Pulmonary artery endothelial cell (primary cell): ENCODE measurements around the gene MRPL46. TPM values are rescaled to one million over a fixed set of nuclear protein-coding genes. Genes with fewer than 3 reads are reported as not detected.
"Not testable (repeated sequence)": the region's sequence is repeated elsewhere in the genome, so short reads cannot be mapped to it uniquely, and the experiment has no call there.

ENCODE experiments used
- DNase-seq: peaks from one replicate; pipeline ENCODE4 v3.0.0-alpha.2; 2011; ENCODE audit warnings: low read depth, low spot score
- total RNA-seq: library from RNA; depleted of rRNA; stranded (reverse); fragments of >200 nt; gene quantifications from 2 replicates; pipeline ENCODE4 v1.2.3, GENCODE V29; 2014

MRPL46 gene
- total RNA-seq, 1 donor from 2014 or later, result 19.7 TPM

- no peak for DNase-seq
These were observed 12.0 kb upstream of the MRPL46 start for GRCh38 chr15:88479169-88479568.

- DNase-seq, result no peak
These were observed 10.7 kb upstream of the MRPL46 start for GRCh38 chr15:88477904-88478303.

GRCh38 chr15:88477126-88477525 is 9.9 kb upstream of the MRPL46 start:
- DNase-seq, result no peak

- no peak for DNase-seq
These were observed 9.5 kb upstream of the MRPL46 start for GRCh38 chr15:88476635-88477060.

- not testable (repeated sequence) for DNase-seq
These were observed 6.6 kb upstream of the MRPL46 start for GRCh38 chr15:88473661-88474293.

- DNase-seq, result no peak
These were observed 5.0 kb upstream of the MRPL46 start for GRCh38 chr15:88472225-88472624.

- no peak for DNase-seq
These were observed 3.6 kb upstream of the MRPL46 start for GRCh38 chr15:88470625-88471372.

- no peak for DNase-seq
These were observed 2.1 kb upstream of the MRPL46 start for GRCh38 chr15:88469321-88469720.

GRCh38 chr15:88468721-88469120 is 1.5 kb upstream of the MRPL46 start:
- DNase-seq, result not testable (repeated sequence)

- no peak for DNase-seq
These were observed 844 bp upstream of the MRPL46 start for GRCh38 chr15:88467935-88468528.

GRCh38 chr15:88465633-88466224 is 1.5 kb downstream of the MRPL46 start:
- DNase-seq, result no peak

GRCh38 chr15:88463870-88464532 is 3.2 kb downstream of the MRPL46 start:
- DNase-seq, result no peak

GRCh38 chr15:88456733-88457132 is 10.5 kb downstream of the MRPL46 start:
- DNase-seq, result no peak

GRCh38 chr15:88454867-88455810 is 12.0 kb downstream of the MRPL46 start:
- no peak for DNase-seq

- no peak for DNase-seq
These were observed 13.0 kb downstream of the MRPL46 start for GRCh38 chr15:88454236-88454635.

GRCh38 chr15:88453651-88454050 is 13.5 kb downstream of the MRPL46 start:
- no peak for DNase-seq

- DNase-seq, result no peak
These were observed 16.9 kb downstream of the MRPL46 start for GRCh38 chr15:88450125-88450798.

- DNase-seq, result no peak
These were observed 17.6 kb downstream of the MRPL46 start for GRCh38 chr15:88449581-88449980.

GRCh38 chr15:88448991-88449461 is 18.2 kb downstream of the MRPL46 start:
- DNase-seq, result no peak

- no peak for DNase-seq
These were observed 19.4 kb downstream of the MRPL46 start for GRCh38 chr15:88447741-88448140.
